ENCODE measurements around the gene AGMAT. TPM values are rescaled to one million over a fixed set of nuclear protein-coding genes. Genes with fewer than 3 reads are reported as not detected.

The AGMAT gene
- total and polyA plus RNA-seq, 2 of the 13 experiments (the other 11 are each of a cell fraction or from before 2014, with no cell fraction given): 59.1 to 174 TPM

GRCh38 chr1:15617173-15618076 is 32.6 kb upstream of the AGMAT start, which contains the start of gene DDI2 (continued):
- no peak for TF ChIP-seq ZNF484 (CRISPR knock-in tag; IDR thresholded peaks at IDR 0.05; ENCODE audit: borderline replicate concordance, low read depth)
- TF ChIP-seq HIC2 (CRISPR knock-in tag; IDR thresholded peaks at IDR 0.05; ENCODE audit: low read depth): no peak
- peak; percentile 57; the same call in 1 of the 2 replicates for TF ChIP-seq ZNF350 (CRISPR knock-in tag; IDR thresholded peaks at IDR 0.05; ENCODE audit: borderline replicate concordance, low read depth)
- TF ChIP-seq FOXO4 (CRISPR knock-in tag; conservative IDR thresholded peaks at IDR 0.05): no peak
- TF ChIP-seq ELF4 (CRISPR knock-in tag; IDR thresholded peaks at IDR 0.05; ENCODE audit: borderline replicate concordance): no peak
- no peak; the same call in 1 of the 2 replicates for TF ChIP-seq KDM2A (CRISPR knock-in tag; IDR thresholded peaks at IDR 0.05; ENCODE audit: borderline replicate concordance, low read depth)
- TF ChIP-seq SIX4 (CRISPR knock-in tag; IDR thresholded peaks at IDR 0.05): no peak; the same call in 1 of the 2 replicates
- TF ChIP-seq ZNF83 (CRISPR knock-in tag; IDR thresholded peaks at IDR 0.05; ENCODE audit: borderline replicate concordance): no peak
- peak; percentile 90 for TF ChIP-seq CCDC6 (CRISPR knock-in tag; IDR thresholded peaks at IDR 0.05)
- TF ChIP-seq CSRNP2 (CRISPR knock-in tag; conservative IDR thresholded peaks at IDR 0.05; ENCODE audit: low read depth): 0 out of 2 replicates have a peak, but pooled peaks have one; percentile 16
- no peak; the same call in 1 of the 2 replicates for TF ChIP-seq ZFP37 (CRISPR knock-in tag; IDR thresholded peaks at IDR 0.05; ENCODE audit: borderline replicate concordance)
